Gastrocnemius medialis (tissue), 4 donors: ENCODE results near the gene POLN. TPM values are rescaled to one million over a fixed set of nuclear protein-coding genes. Genes with fewer than 3 reads are reported as not detected.

Experiments
- ATAC-seq, 2 donors: fragments of 150-250 bp; one replicate each; pipeline ENCODE4 v1.9.1; 2016
- DNase-seq, 2 donors: peaks; one replicate each; pipeline ENCODE4 v3.0.0-alpha.2; 2019
- H3K27ac ChIP-seq, 4 donors: fragments of 200-600 bp; sonication (generic); 1 replicate in 1 of 4; 2 replicates in 3 of 4; pipeline ENCODE4 v1.5.1; 2016 to 2018; ENCODE audit warnings: mild to moderate bottlenecking in 2 of 4, moderate library complexity in 1 of 4
- H3K27me3 ChIP-seq, 3 donors: fragments of 200-600 bp; sonication (generic) in 2 of 3; 1 replicate in 1 of 3; 2 replicates in 2 of 3; pipeline versions ENCODE4 v1.5.1 to v1.6.0; 2016 to 2019; ENCODE audit warnings: mild to moderate bottlenecking in 1 of 3, moderate library complexity in 1 of 3
- H3K36me3 ChIP-seq, 2 donors: fragments of 200-600 bp; sonication (generic) in 1 of 2; one replicate each; pipeline ENCODE4 v1.5.1; 2017 to 2018
- H3K4me1 ChIP-seq, 2 donors: fragments of 200-600 bp; sonication (generic) in 1 of 2; one replicate each; pipeline ENCODE4 v1.5.1; 2016 to 2017; ENCODE audit warnings: mild to moderate bottlenecking in 2 of 2
- H3K4me3 ChIP-seq, 4 donors: fragments of 200-600 bp; sonication (generic) in 3 of 4; 1 replicate in 1 of 4; 2 replicates in 3 of 4; pipeline ENCODE4 v1.5.1; 2016 to 2019; ENCODE audit warnings: mild to moderate bottlenecking in 2 of 4
- H3K9me3 ChIP-seq, 3 donors: fragments of 200-600 bp; sonication (generic) in 2 of 3; 1 replicate in 1 of 3; 2 replicates in 2 of 3; pipeline ENCODE4 v1.5.1; 2016 to 2019
- POLR2A ChIP-seq, 2 donors: fragments of 450-650 bp; IDR thresholded peaks; one replicate each; pipeline ENCODE4 v1.6.1; 2017; ENCODE audit warnings: antibody characterized with exemption in 2 of 2, mild to moderate bottlenecking in 2 of 2, moderate library complexity in 2 of 2
- in situ Hi-C, 4 donors: fragments of 200-750 bp; cut with MboI; loops; one replicate each; pipeline versions ENCODE4 v1.15.0 to v1.8.0; 2017; ENCODE audit warnings: low sequenced_read_pairs in 4 of 4
- intact Hi-C: fragments of 100-400 bp; cut with DNase I; formaldehyde crosslinking; loops from one replicate; pipeline ENCODE4 v1.15.1; 2023; ENCODE audit warnings: low total_unique reads
- total RNA-seq, 4 donors: library from RNA; depleted of rRNA; stranded (reverse); fragments of >200 nt; gene quantifications; one replicate each; pipeline versions ENCODE4 v1.1.0 to v1.2.3, GENCODE V29; 2016
- TF ChIP-seq, protein P1 (sequence below), 5 experiments: fragments of 450-650 bp in 3 of 5; fragments of 200-600 bp in 2 of 5; sonication (generic) in 2 of 5; IDR thresholded peaks in 4 of 5; conservative IDR thresholded peaks in 1 of 5; 1 replicate in 4 of 5; 2 replicates in 1 of 5; pipeline ENCODE4 v1.5.1; 2016 to 2019; ENCODE audit warnings: antibody characterized with exemption in 5 of 5, mild to moderate bottlenecking in 3 of 5, moderate library complexity in 3 of 5

POLN gene
- total RNA-seq, 4 donors from 2014 or later, result 0.71 to 2.0 (median 0.86) TPM; not detected in 1

DNA sequence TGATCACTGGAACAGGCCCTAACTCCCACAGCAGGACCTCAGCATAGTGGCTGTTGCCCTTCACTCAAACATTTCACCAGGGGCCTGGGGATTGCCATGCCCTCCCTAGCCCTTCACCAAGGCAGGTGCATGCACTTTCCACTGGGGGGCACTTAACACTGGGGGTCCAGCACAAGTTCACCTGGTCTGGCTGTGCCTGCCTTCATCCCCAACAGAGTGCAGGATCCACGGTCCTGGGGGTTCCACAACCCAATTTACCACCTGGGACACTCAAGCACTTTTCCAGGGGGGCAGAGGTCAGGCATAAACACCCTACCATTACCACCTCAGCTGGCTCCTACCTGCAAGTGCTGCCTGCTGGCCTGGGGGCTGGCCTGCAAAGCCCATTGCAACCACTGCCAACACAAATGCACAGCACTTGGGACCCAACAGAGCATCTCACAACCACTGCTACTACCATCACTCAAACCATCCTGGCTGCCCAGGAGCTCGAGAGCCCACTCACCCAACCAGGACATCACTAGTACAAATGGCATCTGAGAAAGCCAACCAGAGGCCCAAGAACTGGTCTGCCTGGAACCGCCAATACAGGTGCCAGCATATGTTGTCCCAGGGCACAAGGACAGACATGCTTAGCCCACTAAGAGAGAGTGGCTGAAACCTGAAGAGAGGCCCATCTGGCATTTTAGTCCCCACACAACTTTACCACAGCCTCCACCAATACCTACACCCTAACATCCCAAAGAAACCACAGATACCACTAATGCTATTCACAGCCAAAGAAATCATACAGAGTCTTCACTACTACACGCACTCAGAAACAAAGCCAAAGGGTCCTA lies 139.7 kb downstream of the POLN start:
- Histone ChIP-seq H3K9me3 (peaks cover 0 to 15% (median 0%) of the 10 kb centered on the region in 3 donors), H3K4me1 (no peaks in the 10 kb centered on the region), H3K4me3 (no peak overlapping the region), H3K27me3 (no peaks in the 10 kb centered on the region), H3K36me3 (no peaks in the 10 kb centered on the region), H3K27ac (no peak overlapping the region)
- DNase-seq, result no peak
- in situ Hi-C loops, result no loop called here
- intact Hi-C loops, result no loop called here
- ATAC-seq, result no peak
- TF ChIP-seq POLR2A (IDR thresholded peaks at IDR 0.05), result no peak
- TF ChIP-seq, protein P1, sequence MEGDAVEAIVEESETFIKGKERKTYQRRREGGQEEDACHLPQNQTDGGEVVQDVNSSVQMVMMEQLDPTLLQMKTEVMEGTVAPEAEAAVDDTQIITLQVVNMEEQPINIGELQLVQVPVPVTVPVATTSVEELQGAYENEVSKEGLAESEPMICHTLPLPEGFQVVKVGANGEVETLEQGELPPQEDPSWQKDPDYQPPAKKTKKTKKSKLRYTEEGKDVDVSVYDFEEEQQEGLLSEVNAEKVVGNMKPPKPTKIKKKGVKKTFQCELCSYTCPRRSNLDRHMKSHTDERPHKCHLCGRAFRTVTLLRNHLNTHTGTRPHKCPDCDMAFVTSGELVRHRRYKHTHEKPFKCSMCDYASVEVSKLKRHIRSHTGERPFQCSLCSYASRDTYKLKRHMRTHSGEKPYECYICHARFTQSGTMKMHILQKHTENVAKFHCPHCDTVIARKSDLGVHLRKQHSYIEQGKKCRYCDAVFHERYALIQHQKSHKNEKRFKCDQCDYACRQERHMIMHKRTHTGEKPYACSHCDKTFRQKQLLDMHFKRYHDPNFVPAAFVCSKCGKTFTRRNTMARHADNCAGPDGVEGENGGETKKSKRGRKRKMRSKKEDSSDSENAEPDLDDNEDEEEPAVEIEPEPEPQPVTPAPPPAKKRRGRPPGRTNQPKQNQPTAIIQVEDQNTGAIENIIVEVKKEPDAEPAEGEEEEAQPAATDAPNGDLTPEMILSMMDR (IDR thresholded peaks at IDR 0.05 in 4 of 5, conservative IDR thresholded peaks at IDR 0.05 in 1 of 5), result no peak

DNA sequence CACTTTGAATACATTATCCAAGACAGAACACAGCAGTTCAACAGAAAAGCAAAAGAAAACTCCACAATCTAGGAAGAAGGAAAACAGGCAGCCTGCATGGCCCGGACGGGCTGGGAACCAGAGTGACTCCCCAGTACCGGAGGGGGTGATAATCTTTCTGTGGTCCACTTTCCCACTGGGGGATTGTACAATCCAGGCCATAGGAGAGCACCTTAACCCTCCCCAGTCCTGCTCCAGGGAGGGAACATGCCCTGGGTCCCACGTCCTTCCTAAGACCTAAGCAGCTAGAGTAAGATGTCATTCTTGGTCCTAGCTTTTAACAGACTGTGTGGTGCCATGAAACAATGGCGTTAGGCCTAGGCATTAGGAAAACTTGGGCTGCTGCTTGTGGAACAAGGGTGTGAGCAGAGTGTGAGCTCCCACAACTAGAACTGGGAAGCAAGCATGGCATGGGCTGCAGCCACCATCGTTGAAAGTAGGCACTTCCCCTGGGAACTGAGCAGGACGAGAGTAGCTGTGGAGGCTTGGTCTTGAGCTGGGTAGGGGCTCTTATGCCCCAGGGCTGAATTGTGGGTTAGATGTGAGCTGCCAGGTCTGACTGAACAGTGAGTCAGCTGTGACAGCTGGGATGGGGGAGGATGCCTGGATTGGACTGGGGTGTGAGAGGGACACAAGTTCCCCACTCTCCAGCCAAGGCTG lies 140.4 kb downstream of the POLN start:
- no peak overlapping the region for H3K27ac ChIP-seq
- no peak for TF ChIP-seq POLR2A (IDR thresholded peaks at IDR 0.05)
- TF ChIP-seq, protein P1 (IDR thresholded peaks at IDR 0.05 in 4 of 5, conservative IDR thresholded peaks at IDR 0.05 in 1 of 5), result no peak
- H3K4me1 ChIP-seq, result no peaks in the 10 kb centered on the region
- no peaks in the 10 kb centered on the region for H3K27me3 ChIP-seq
- DNase-seq (no peak), ATAC-seq (no peak)
- peaks cover 0 to 15% (median 0%) of the 10 kb centered on the region in 3 donors for H3K9me3 ChIP-seq
- in situ Hi-C loops, result no loop called here
- no peak overlapping the region for H3K4me3 ChIP-seq
- intact Hi-C loops, result no loop called here
- no peaks in the 10 kb centered on the region for H3K36me3 ChIP-seq

DNA sequence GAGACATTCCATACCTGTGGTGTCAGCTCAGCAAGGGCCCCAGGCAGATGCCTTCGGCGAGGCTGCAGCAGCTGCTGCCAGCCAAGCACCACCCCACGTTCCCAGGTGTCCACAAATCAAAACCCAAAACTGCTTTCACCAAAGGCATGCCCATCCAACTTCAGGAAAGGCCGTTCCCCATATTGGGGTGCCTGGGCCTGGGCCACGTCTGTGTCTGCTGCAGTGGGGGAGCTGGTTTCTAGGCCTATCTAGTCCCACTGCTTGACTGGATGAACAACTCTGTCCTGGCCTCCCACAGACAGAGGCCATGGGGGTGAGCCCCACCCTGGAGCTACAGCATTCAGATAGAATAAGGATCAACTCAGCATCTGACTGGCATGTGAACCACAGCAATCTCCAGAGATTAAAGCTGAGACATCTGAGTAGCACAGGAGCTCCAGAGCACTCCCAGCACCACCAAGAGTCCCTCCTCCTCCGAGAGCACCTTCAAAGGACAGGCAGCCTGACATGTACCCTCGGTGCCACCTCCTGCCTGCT lies 145.8 kb downstream of the POLN start:
- in situ Hi-C loops, result no loop called here
- no peaks in the 10 kb centered on the region for H3K27me3 ChIP-seq
- DNase-seq, result no peak
- no peaks in the 10 kb centered on the region for H3K4me1 ChIP-seq
- no peak for ATAC-seq
- H3K4me3 ChIP-seq, result no peak overlapping the region
- H3K36me3 ChIP-seq, result no peaks in the 10 kb centered on the region
- H3K27ac ChIP-seq, result no peak overlapping the region
- H3K9me3 ChIP-seq, result no peaks in the 10 kb centered on the region
- no peak for TF ChIP-seq POLR2A (IDR thresholded peaks at IDR 0.05)
- TF ChIP-seq, protein P1 (IDR thresholded peaks at IDR 0.05 in 4 of 5, conservative IDR thresholded peaks at IDR 0.05 in 1 of 5), result no peak
- intact Hi-C loops, result no loop called here

DNA sequence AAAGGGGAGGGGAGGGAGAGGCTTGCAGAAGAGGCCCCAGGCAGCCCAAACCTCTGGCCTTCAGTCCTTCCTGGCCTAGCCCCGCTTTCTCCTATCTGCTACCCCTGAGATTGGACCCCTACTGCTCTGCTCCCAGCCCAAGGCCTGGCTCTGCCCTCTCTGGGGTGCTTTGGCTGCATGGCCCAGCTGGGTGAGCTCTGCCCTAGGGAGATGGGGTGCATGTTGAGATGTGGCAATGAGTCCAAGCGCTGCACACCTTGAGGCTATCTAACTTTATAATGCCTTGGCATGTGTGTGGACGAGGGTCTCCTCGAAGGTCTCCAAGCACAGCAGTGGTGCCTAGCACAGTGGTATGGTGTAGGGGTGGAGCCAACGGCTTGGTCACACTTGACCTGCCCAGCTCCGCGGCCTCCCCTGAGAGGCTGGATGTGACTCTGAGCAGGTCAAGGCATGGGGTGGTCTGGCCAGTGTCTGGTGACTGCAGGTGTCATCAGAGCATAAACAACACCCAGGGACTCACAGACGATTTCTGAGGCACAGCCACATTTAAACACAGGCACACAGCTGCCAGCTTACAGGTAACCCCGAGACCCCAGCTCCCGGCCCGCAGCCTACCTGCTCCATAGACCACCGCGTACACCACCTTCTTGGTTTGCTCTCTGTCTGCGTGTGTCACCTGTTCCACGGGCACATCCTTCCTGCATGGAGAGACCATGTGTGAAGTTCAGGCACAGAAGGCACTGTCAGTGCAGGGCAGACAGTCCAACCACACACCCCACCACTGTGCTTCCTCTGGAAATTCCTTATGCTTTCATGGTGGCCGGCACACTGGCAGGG lies 146.5 kb downstream of the POLN start:
- Histone ChIP-seq H3K9me3 (no peaks in the 10 kb centered on the region), H3K4me1 (no peaks in the 10 kb centered on the region), H3K27me3 (no peaks in the 10 kb centered on the region), H3K36me3 (no peaks in the 10 kb centered on the region), H3K4me3 (no peak overlapping the region), H3K27ac (no peak overlapping the region)
- no peak for ATAC-seq
- in situ Hi-C loops, result no loop called here
- no peak for TF ChIP-seq POLR2A (IDR thresholded peaks at IDR 0.05)
- TF ChIP-seq, protein P1 (IDR thresholded peaks at IDR 0.05 in 4 of 5, conservative IDR thresholded peaks at IDR 0.05 in 1 of 5), result no peak
- no peak for DNase-seq
- intact Hi-C loops, result no loop called here
